ENCODE results near the gene ADGRG1. TPM values are rescaled to one million over a fixed set of nuclear protein-coding genes. Genes with fewer than 3 reads are reported as not detected.

Gene ADGRG1
- total and polyA plus RNA-seq, 4 donors = 1.2 to 68.4 (median 17.6) TPM

DNA sequence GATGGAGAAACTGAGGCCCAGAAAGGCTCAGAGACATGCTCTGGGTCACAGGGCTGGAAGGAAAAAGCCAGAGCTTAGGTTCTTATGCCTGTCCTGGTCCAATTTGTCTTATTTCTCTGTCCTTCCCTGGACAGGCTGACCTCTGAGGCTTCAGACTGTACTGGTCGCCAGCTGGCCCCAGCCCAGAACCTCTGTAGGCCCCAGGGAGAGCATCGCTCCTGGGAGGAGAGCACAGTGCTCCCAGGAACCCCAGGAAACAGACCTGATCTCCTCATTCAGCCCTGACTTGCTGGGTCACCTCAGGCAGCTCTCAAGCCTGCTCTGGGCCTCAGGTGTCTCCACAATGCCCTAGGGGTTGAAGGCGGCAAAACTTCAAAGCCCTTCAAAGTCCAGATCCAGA, 71.1 kb downstream of the ADGRG1 start:
- ATAC-seq (ENCODE audit: low FRiP score) (no peak), DNase-seq (peak in 1 of 2 donors; percentile 34)
- Histone ChIP-seq H3K4me1 (ENCODE audit: control insufficient read depth in 1 of 2, insufficient read depth in 2 of 2, low read length in 2 of 2) (no peaks in the 10 kb centered on the region), H3K4me3 (ENCODE audit: low read length in 2 of 2) (no peak overlapping the region), H3K27me3 (ENCODE audit: control insufficient read depth in 1 of 2, insufficient read depth in 2 of 2, low read length in 1 of 2) (no peaks in the 10 kb centered on the region), H3K9me3 (ENCODE audit: control insufficient read depth, low read length) (no peaks in the 10 kb centered on the region), H3K36me3 (ENCODE audit: control insufficient read depth in 1 of 2, insufficient read depth in 2 of 2, low read length in 1 of 2) (no peaks in the 10 kb centered on the region), H3K27ac (ENCODE audit: low read depth in 1 of 2, low read length in 2 of 2) (no peak overlapping the region)
- intact Hi-C loops (cut with DNase I) = no loop called here
- 88 to 90% methylated on average over 3 of the region's 3 CpGs for WGBS, 2 donors

DNA sequence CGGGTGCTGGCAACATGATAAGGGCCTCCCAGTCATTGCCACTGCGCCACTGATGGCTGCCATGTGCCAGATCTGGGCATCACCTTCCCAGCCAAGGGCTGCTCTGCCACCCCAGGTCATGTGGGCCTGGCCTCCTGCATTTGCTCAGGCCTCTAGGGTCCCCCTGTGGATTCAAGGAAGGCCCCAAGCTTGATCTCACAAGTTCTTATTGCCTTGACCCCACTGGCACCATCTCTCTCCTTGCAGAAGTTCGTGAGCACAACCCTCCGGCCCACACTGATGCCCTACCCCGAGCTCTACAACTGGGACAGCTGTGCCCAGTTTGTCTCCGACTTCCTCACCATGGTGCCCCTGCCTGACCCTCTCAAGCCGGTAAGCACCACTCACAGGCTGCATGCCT, 71.5 kb downstream of the ADGRG1 start:
- Histone ChIP-seq H3K36me3 (ENCODE audit: control insufficient read depth in 1 of 2, insufficient read depth in 2 of 2, low read length in 1 of 2) (no peaks in the 10 kb centered on the region), H3K4me1 (ENCODE audit: control insufficient read depth in 1 of 2, insufficient read depth in 2 of 2, low read length in 2 of 2) (no peaks in the 10 kb centered on the region), H3K4me3 (ENCODE audit: low read length in 2 of 2) (no peak overlapping the region), H3K9me3 (ENCODE audit: control insufficient read depth, low read length) (no peaks in the 10 kb centered on the region), H3K27ac (ENCODE audit: low read depth in 1 of 2, low read length in 2 of 2) (no peak overlapping the region), H3K27me3 (ENCODE audit: control insufficient read depth in 1 of 2, insufficient read depth in 2 of 2, low read length in 1 of 2) (no peaks in the 10 kb centered on the region)
- ATAC-seq (ENCODE audit: low FRiP score) (no peak), DNase-seq (peak in 1 of 2 donors; percentile 30)
- 88 to 94% methylated on average over 7 of the region's 7 CpGs for WGBS, 2 donors
- intact Hi-C loops (cut with DNase I) = no loop called here

DNA sequence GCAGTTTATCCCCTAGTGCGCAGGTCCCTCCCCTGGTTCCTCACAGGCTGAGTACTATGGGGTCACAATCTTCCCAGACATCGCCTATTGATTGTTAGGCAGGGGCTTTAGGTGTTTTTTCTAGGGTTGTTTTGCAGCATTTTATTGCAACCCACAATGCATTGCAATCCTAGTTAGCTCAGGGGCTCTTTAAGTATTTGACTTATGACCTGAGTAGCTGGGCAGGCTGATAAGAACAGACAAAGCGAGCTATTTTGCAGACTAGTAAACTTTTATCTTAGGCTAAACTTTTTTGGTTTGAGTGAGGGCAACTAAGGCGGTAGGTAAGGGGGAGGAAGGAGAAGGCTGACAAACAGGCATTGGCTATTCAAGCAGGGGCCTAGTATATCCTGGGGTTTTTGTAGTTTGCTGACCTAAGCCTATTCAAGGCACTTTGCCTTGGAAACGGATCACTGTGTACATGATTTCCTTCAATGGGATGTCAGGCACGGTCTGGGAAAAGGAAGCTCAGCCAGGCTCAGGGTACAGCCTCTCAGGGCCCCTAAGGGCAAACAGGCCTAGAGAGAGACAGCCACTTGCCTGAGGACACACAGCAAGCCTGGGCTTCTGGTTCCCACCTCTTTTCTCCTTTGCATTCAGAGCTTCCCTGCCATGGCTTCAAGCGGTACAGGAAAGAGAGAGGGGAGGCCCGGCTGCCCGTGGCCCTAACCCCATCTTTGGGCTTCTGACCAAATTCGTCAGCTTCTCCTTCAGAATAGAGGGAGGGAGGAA, 72.5 kb downstream of the ADGRG1 start:
- DNase-seq (peak in 1 of 2 donors; percentile 2), ATAC-seq (ENCODE audit: low FRiP score) (no peak)

DNA sequence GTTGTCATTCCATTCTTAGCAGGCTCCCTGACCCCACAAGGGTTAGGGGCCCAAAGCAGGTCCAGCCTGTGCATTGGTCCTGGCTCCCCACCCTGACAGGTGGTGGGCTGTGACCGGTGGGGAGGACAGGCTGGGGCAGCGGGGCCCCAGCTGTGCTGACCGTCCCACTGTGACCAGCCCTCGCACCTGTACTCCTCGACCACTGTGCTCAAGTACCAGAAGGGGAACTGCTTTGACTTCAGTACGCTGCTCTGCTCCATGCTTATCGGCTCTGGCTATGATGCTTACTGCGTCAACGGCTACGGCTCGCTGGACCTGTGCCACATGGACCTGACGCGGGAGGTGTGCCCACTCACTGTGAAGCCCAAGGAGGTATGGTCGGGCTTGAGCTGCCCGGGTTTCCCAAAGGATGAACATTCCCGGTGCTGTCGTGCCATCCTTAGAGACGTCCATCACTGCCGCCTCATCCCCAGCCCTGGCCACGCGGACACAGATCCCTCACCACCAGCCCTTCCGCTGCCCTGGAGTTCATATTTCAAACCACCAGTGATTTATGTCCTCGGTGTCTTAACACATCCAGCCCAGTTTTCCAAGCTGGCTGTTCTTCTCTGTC, 73.4 kb downstream of the ADGRG1 start:
- Histone ChIP-seq H3K27ac (ENCODE audit: low read depth in 1 of 2, low read length in 2 of 2) (no peak overlapping the region), H3K36me3 (ENCODE audit: control insufficient read depth in 1 of 2, insufficient read depth in 2 of 2, low read length in 1 of 2) (no peaks in the 10 kb centered on the region), H3K4me3 (ENCODE audit: low read length in 2 of 2) (no peak overlapping the region), H3K9me3 (ENCODE audit: control insufficient read depth, low read length) (no peaks in the 10 kb centered on the region), H3K4me1 (ENCODE audit: control insufficient read depth in 1 of 2, insufficient read depth in 2 of 2, low read length in 2 of 2) (no peaks in the 10 kb centered on the region), H3K27me3 (ENCODE audit: control insufficient read depth in 1 of 2, insufficient read depth in 2 of 2, low read length in 1 of 2) (no peaks in the 10 kb centered on the region)
- intact Hi-C loops (cut with DNase I) = no loop called here
- WGBS, 2 donors = 75 to 78% methylated on average over 23 of the region's 23 CpGs
- ATAC-seq (ENCODE audit: low FRiP score) = peak; percentile 22
- peak in 1 of 2 donors; percentile 29 for DNase-seq

More for the DNA sequence above, 72.5 kb downstream of the ADGRG1 start:
- Histone ChIP-seq H3K4me1 (ENCODE audit: control insufficient read depth in 1 of 2, insufficient read depth in 2 of 2, low read length in 2 of 2) (no peaks in the 10 kb centered on the region), H3K4me3 (ENCODE audit: low read length in 2 of 2) (no peak overlapping the region), H3K27me3 (ENCODE audit: control insufficient read depth in 1 of 2, insufficient read depth in 2 of 2, low read length in 1 of 2) (no peaks in the 10 kb centered on the region), H3K36me3 (ENCODE audit: control insufficient read depth in 1 of 2, insufficient read depth in 2 of 2, low read length in 1 of 2) (no peaks in the 10 kb centered on the region), H3K27ac (ENCODE audit: low read depth in 1 of 2, low read length in 2 of 2) (no peak overlapping the region), H3K9me3 (ENCODE audit: control insufficient read depth, low read length) (no peaks in the 10 kb centered on the region)
- 78 to 81% methylated on average over 9 to 10 of the region's 10 CpGs for WGBS, 2 donors
- intact Hi-C loops (cut with DNase I) = no loop called here

DNA sequence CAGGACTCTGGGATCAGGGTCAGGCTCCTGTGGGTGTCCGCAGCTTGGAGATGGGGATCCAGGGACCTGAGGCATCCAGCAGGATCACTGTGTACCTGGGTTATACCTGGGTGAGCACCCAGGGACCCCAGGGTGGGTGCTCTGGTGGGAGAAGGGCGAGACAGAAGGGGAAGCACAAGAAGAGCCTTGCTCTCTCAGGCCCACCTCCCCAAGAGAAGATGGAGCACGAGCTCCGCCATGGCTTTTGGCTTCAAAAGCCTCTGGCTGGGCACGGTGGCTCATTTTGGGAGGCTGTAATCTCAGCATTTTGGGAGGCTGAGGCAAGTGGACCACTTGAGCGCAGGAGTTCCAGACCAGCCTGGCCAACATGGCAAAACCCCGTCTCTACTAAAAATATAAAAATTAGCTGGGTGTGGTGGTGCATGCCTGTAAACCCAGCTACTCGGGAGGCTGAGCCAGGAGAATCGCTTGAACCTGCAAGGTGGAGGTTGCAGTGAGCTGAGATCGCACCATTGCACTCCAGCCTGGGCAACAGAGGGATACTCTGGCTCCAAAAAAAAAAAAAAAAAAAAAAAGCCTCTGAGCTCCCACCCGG, 75.1 kb downstream of the ADGRG1 start:
- H3K27me3 ChIP-seq (ENCODE audit: control insufficient read depth in 1 of 2, insufficient read depth in 2 of 2, low read length in 1 of 2) = no peaks in the 10 kb centered on the region
- H3K36me3 ChIP-seq (ENCODE audit: control insufficient read depth in 1 of 2, insufficient read depth in 2 of 2, low read length in 1 of 2) = no peaks in the 10 kb centered on the region
- 89% methylated on average over 11 of the region's 11 CpGs for WGBS, 2 donors
- intact Hi-C loops (cut with DNase I) = no loop called here
- H3K4me3 ChIP-seq (ENCODE audit: low read length in 2 of 2) = no peak overlapping the region
- no peak overlapping the region for H3K27ac ChIP-seq (ENCODE audit: low read depth in 1 of 2, low read length in 2 of 2)
- ATAC-seq (ENCODE audit: low FRiP score) (no peak), DNase-seq (no peak)
- no peaks in the 10 kb centered on the region for H3K4me1 ChIP-seq (ENCODE audit: control insufficient read depth in 1 of 2, insufficient read depth in 2 of 2, low read length in 2 of 2)
- H3K9me3 ChIP-seq (ENCODE audit: control insufficient read depth, low read length) = no peaks in the 10 kb centered on the region

DNA sequence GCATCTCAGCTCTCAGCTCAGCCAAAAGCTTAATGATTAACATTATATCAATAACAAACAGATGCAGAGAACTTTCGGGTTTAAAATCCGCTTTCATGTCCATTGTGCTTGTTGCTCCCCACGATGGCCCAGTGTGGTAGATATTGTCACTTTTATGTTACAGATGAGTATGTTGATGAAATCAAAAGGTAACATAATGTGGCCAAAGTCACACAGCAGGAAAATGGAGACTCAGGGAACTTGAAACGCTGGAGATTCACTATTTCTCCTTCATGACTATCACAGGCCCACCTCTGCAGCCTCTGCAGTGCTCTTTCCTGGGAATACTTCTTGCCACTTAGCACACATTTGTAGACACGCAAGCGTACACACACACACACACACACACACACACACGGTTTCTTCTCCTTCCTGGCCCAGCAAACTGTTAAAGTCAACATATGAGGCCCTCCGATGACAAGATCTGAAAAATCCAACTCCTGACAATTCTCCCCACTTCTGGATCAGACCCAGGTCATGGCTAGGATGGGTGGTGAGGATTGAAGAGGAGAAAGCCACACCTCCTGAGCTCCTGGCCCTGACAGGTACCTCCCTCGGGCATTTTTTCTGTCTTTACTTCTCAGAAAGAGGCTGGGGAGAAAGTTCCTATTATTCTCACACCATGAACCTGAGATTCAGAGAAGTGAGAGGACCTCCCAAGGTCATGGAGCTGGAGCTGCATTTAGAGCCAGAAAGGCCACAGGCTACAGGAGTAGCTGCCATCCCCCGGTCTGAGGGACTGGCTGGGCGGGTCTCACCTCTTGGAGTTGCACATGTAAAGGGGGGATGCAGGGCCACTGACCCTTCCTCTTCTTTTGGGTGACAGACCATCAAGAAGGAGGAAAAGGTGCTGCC, 75.8 kb downstream of the ADGRG1 start:
- WGBS, 2 donors = 58 to 67% methylated on average over 11 of the region's 11 CpGs
- Histone ChIP-seq H3K4me1 (ENCODE audit: control insufficient read depth in 1 of 2, insufficient read depth in 2 of 2, low read length in 2 of 2) (no peaks in the 10 kb centered on the region), H3K27ac (ENCODE audit: low read depth in 1 of 2, low read length in 2 of 2) (no peak overlapping the region), H3K27me3 (ENCODE audit: control insufficient read depth in 1 of 2, insufficient read depth in 2 of 2, low read length in 1 of 2) (no peaks in the 10 kb centered on the region), H3K9me3 (ENCODE audit: control insufficient read depth, low read length) (no peaks in the 10 kb centered on the region), H3K4me3 (ENCODE audit: low read length in 2 of 2) (no peak overlapping the region), H3K36me3 (ENCODE audit: control insufficient read depth in 1 of 2, insufficient read depth in 2 of 2, low read length in 1 of 2) (no peaks in the 10 kb centered on the region)
- ATAC-seq (ENCODE audit: low FRiP score) (no peak), DNase-seq (peak in 1 of 2 donors; percentile 23)
- intact Hi-C loops (cut with DNase I) = no loop called here

DNA sequence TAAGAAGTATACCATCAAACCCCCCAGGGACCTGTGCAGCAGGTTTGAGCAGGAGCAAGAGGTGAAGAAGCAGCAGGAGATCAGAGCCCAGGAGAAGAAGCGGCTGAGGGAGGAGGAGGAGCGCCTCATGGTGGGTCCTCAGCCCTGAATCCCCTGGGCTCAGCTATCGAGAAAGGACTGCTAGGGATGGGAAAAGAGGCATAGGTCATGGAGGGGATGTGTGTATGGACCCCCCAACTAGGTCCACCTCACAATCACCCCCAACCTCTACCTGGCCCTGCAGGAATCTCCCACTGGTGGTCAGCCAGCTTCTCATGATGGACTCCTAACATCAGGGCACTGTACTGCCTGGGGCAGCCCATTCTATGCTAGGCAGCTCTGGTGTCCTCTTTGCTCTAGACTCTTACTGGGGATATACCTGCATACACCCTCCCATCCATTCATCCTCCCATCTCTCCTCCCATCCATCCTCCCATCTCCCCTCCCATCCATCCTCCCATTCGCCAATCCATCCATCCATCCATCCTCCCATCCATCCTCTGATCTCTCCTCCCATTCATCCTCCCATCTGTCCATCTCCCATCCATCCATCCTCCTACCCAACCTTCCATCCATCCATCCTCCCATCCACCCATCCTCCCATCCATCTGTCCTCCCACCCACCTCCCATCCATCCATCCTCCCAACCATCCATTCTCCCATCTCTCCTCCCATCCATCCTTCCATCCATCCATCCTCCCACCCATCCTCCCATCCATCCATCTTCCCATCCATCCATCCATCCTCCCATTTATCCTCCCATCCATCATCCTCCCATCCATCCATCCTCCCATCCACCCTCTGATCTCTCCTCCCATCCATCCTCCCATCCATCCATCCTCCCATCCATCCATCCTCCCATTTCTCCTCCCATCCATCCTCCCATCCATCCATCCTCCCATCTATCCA, 76.7 kb downstream of the ADGRG1 start:
- H3K36me3 ChIP-seq (ENCODE audit: control insufficient read depth in 1 of 2, insufficient read depth in 2 of 2, low read length in 1 of 2) = no peaks in the 10 kb centered on the region
- H3K4me3 ChIP-seq (ENCODE audit: low read length in 2 of 2) = no peak overlapping the region
- WGBS, 2 donors = 88 to 93% methylated on average over 4 of the region's 4 CpGs
- intact Hi-C loops (cut with DNase I) = no loop called here
- no peak overlapping the region for H3K27ac ChIP-seq (ENCODE audit: low read depth in 1 of 2, low read length in 2 of 2)
- H3K4me1 ChIP-seq (ENCODE audit: control insufficient read depth in 1 of 2, insufficient read depth in 2 of 2, low read length in 2 of 2) = no peaks in the 10 kb centered on the region
- no peak for ATAC-seq (ENCODE audit: low FRiP score)
- no peaks in the 10 kb centered on the region for H3K27me3 ChIP-seq (ENCODE audit: control insufficient read depth in 1 of 2, insufficient read depth in 2 of 2, low read length in 1 of 2)
- no peaks in the 10 kb centered on the region for H3K9me3 ChIP-seq (ENCODE audit: control insufficient read depth, low read length)
- peak in 1 of 2 donors; percentile 15 for DNase-seq

All from aorta (tissue), 5 donors.